ENCODE data around the gene ZIM2.

ZIM2 gene

DNA sequence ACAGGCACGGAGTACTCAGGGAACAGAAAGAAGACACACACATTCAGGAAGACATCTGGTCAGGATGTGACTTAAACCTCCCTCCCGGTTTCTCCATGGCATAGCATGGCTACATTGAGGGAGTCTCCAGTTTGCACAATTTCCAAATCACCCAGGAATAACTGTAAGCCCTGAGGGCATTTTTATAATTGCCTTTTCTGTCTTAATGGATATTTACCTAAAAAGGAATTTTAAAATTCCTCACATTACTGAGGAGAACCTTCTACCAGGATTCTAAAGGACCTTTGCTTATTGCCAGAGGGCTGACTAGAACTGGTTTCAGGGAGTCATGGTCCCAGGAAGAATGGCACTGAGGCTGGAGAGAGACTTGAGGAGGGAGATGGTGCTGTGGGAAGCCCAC lies 21.4 kb downstream of the ZIM2 start:
- no peaks in the 10 kb centered on the region for H3K36me3 ChIP-seq (ENCODE audit: control insufficient read depth, insufficient read depth, low read length)
- H3K4me1 ChIP-seq (ENCODE audit: control insufficient read depth, insufficient read depth, low read length) = no peaks in the 10 kb centered on the region
- H3K9ac ChIP-seq (ENCODE audit: low read length) = no peak overlapping the region
- H3K27me3 ChIP-seq (ENCODE audit: control insufficient read depth, insufficient read depth, low read length) = no peaks in the 10 kb centered on the region
- no peak overlapping the region for H3K27ac ChIP-seq (ENCODE audit: low read depth, low read length)
- no peak overlapping the region for H3K4me3 ChIP-seq (ENCODE audit: low read length)

DNA sequence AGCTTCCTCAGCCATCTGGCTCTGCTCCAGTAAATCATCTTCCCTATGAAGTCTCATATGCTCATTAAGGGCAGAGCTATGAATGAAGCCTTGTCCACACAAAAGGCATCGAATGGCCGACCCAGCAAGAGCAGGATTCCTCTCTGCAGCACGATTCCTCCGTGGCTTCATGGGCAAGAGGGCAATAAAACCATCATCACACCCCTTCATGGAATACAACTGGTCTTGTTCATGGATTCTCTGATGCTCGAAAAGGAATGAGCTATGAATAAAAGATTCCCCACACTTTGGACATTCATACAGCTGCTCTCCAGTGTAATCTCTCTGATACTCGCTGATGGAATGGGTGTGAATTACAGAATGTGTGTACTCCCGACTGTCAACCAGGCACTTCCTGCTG lies 25.9 kb downstream of the ZIM2 start:
- H3K36me3 ChIP-seq (ENCODE audit: control insufficient read depth, insufficient read depth, low read length) = no peaks in the 10 kb centered on the region
- H3K4me1 ChIP-seq (ENCODE audit: control insufficient read depth, insufficient read depth, low read length) = no peaks in the 10 kb centered on the region
- no peak overlapping the region for H3K27ac ChIP-seq (ENCODE audit: low read depth, low read length)
- H3K4me3 ChIP-seq (ENCODE audit: low read length) = no peak overlapping the region
- no peak overlapping the region for H3K9ac ChIP-seq (ENCODE audit: low read length)
- H3K27me3 ChIP-seq (ENCODE audit: control insufficient read depth, insufficient read depth, low read length) = no peaks in the 10 kb centered on the region

DNA sequence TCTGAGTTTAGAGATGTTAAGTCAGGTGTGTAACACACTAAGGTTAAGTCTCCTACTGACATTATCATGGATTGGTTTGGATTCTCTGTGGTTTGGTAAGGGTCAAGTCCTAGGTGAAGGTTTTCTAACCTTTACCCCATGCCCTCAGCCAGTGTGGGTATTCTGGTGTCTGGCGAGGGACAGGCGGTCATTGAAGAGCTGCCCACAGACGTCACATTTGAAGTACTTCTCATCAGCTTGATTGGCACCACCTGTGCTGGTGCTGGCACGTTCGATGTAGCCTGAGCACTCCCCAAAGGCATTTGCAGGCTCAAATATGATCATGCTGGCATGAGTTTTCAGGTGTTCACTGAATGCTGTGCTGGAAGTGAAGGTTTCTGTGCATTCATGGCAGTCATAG lies 27.0 kb downstream of the ZIM2 start:
- no peaks in the 10 kb centered on the region for H3K27me3 ChIP-seq (ENCODE audit: control insufficient read depth, insufficient read depth, low read length)
- H3K4me3 ChIP-seq (ENCODE audit: low read length) = no peak overlapping the region
- no peak overlapping the region for H3K9ac ChIP-seq (ENCODE audit: low read length)
- no peaks in the 10 kb centered on the region for H3K4me1 ChIP-seq (ENCODE audit: control insufficient read depth, insufficient read depth, low read length)
- no peak overlapping the region for H3K27ac ChIP-seq (ENCODE audit: low read depth, low read length)
- no peaks in the 10 kb centered on the region for H3K36me3 ChIP-seq (ENCODE audit: control insufficient read depth, insufficient read depth, low read length)

DNA sequence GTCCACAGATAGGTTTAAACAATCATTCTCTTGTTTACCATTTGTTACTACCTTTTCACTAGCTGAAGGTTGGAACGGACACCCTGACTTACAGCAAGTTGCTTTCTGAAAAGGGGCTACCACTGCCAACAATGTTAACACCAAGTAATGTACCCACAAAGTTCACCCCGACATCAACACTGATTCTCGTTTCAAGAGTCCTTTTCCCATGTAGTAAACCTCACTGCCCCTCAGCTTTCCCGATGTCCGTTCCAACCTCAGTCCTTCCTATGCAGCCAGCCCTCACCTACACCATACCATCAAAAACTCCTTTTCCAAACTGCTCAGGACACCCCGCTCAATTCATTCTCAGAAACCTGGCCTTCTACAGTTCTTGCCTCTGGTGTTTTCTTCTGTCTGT lies 29.0 kb downstream of the ZIM2 start:
- Histone ChIP-seq H3K36me3 (ENCODE audit: control insufficient read depth, insufficient read depth, low read length) (no peaks in the 10 kb centered on the region), H3K27ac (ENCODE audit: low read depth, low read length) (no peak overlapping the region), H3K4me1 (ENCODE audit: control insufficient read depth, insufficient read depth, low read length) (no peaks in the 10 kb centered on the region), H3K9ac (ENCODE audit: low read length) (no peak overlapping the region), H3K4me3 (ENCODE audit: low read length) (no peak overlapping the region), H3K27me3 (ENCODE audit: control insufficient read depth, insufficient read depth, low read length) (no peaks in the 10 kb centered on the region)

DNA sequence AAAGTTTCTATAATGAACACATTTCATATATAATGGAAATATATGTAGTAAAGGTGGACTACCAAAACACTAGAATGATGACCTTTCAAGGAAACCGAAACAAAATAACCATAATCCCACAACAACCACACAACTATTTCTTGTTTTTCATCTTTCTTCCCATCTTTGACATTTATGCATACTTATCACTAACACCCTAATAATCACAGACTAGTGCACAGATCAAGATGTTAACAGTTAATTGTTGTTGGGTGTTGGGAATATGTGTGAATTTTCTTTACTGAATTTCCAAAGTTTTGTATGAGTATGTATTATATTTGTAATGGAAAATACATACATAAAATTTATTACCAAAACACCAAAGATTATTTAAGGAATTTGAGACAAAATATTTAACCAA lies 30.3 kb downstream of the ZIM2 start:
- Histone ChIP-seq H3K36me3 (ENCODE audit: control insufficient read depth, insufficient read depth, low read length) (no peaks in the 10 kb centered on the region), H3K9ac (ENCODE audit: low read length) (no peak overlapping the region), H3K27me3 (ENCODE audit: control insufficient read depth, insufficient read depth, low read length) (no peaks in the 10 kb centered on the region), H3K27ac (ENCODE audit: low read depth, low read length) (no peak overlapping the region), H3K4me1 (ENCODE audit: control insufficient read depth, insufficient read depth, low read length) (no peaks in the 10 kb centered on the region), H3K4me3 (ENCODE audit: low read length) (no peak overlapping the region)

DNA sequence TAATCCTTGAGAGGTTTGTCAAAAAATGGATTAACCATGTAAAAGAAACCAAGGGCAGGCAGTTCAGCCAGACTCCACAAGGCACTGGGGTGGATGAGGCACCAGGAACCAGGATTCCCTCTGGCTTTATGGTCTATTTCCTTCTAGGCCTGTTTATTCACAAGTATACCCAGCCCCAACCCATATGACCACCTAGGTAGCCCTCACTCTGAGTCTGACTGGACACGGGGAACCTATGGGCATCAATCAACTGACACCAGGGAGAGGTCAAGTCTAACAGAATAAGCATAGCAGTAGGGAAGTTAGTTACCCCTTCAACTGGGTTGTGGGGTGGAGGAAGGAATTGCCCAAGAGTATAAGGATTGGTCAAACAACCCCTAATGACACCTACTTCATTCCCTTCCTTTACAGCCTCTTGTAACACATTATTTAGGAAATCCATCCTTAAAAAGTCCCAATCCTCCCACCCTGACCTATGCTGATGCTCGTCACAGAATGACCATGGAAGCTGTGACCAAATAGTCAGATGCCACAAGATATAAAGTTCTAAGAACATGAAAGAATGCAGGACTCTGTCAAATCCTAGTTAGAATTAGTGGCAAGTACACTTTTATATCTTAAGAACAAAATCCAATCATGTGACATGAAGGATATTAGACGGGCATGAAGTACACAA lies 31.7 kb downstream of the ZIM2 start:
- H3K4me1 ChIP-seq (ENCODE audit: control insufficient read depth, insufficient read depth, low read length) = no peaks in the 10 kb centered on the region
- H3K4me3 ChIP-seq (ENCODE audit: low read length) = no peak overlapping the region
- no peak overlapping the region for H3K9ac ChIP-seq (ENCODE audit: low read length)
- H3K27me3 ChIP-seq (ENCODE audit: control insufficient read depth, insufficient read depth, low read length) = no peaks in the 10 kb centered on the region
- no peaks in the 10 kb centered on the region for H3K36me3 ChIP-seq (ENCODE audit: control insufficient read depth, insufficient read depth, low read length)
- H3K27ac ChIP-seq (ENCODE audit: low read depth, low read length) = no peak overlapping the region

DNA sequence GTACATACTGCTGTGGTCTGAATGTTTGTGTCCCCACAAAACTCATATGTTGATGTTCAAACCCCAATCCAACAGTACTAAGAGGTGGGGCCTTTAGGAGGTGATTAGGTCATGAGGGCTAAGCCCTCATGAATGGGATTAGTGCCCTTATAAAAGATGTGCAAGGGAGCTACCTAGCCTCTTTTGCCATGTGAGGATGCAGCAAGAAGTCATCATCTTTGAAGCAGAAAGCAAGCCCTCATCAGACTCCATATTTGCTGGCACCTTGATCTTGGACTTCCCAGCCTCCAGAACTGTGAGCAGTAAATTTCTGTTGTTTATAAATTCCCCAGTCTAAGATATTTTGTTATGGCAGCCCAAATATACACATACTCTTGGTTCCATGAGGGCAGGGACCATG lies 33.9 kb downstream of the ZIM2 start:
- H3K4me3 ChIP-seq (ENCODE audit: low read length) = no peak overlapping the region
- H3K9ac ChIP-seq (ENCODE audit: low read length) = no peak overlapping the region
- H3K36me3 ChIP-seq (ENCODE audit: control insufficient read depth, insufficient read depth, low read length) = no peaks in the 10 kb centered on the region
- H3K4me1 ChIP-seq (ENCODE audit: control insufficient read depth, insufficient read depth, low read length) = no peaks in the 10 kb centered on the region
- no peaks in the 10 kb centered on the region for H3K27me3 ChIP-seq (ENCODE audit: control insufficient read depth, insufficient read depth, low read length)
- no peak overlapping the region for H3K27ac ChIP-seq (ENCODE audit: low read depth, low read length)

DNA sequence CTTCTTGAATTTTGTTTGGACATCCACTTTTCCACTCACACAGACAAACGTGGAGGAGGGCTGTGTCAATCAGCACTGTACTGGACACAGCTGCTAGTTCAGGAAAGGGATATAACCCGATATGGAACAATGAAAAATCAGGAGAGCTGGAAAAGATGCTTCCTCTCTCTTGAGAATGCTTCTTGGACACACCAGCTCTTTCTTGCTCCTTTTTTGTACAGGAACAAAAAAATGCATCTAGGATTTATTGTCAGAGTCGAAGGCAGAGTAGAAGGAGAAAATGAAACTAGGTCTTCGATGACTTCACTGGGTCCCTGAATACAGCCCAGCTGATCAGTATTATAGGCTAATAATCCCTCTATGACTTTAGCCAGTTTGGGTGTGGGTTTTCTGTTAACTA lies 62.2 kb downstream of the ZIM2 start:
- Histone ChIP-seq H3K4me1 (ENCODE audit: control insufficient read depth, insufficient read depth, low read length) (no peaks in the 10 kb centered on the region), H3K9ac (ENCODE audit: low read length) (no peak overlapping the region), H3K27me3 (ENCODE audit: control insufficient read depth, insufficient read depth, low read length) (no peaks in the 10 kb centered on the region), H3K36me3 (ENCODE audit: control insufficient read depth, insufficient read depth, low read length) (no peaks in the 10 kb centered on the region), H3K27ac (ENCODE audit: low read depth, low read length) (no peak overlapping the region), H3K4me3 (ENCODE audit: low read length) (no peak overlapping the region)

DNA sequence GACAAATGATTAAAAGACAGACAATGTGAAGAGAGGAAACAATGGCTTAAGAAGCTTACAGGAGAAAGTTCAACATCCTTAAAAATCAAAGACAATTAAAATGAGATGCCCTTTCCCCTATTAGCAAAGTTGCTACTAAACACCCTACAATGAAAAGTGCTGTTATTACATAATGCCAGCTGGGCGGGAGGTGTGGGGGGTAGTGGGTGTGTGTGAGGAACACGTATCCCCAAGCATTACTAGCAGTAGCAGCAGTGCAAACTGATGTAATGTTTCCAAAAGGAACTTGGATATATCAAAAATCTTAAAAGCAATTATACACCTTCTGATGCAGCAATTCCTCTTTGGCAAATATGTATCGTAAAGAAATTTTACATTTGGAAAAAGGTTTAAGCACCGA lies 70.9 kb downstream of the ZIM2 start:
- H3K9ac ChIP-seq (ENCODE audit: low read length) = no peak overlapping the region
- no peaks in the 10 kb centered on the region for H3K36me3 ChIP-seq (ENCODE audit: control insufficient read depth, insufficient read depth, low read length)
- H3K27ac ChIP-seq (ENCODE audit: low read depth, low read length) = no peak overlapping the region
- H3K4me3 ChIP-seq (ENCODE audit: low read length) = no peak overlapping the region
- peaks cover 3% of the 10 kb centered on the region for H3K4me1 ChIP-seq (ENCODE audit: control insufficient read depth, insufficient read depth, low read length)
- no peaks in the 10 kb centered on the region for H3K27me3 ChIP-seq (ENCODE audit: control insufficient read depth, insufficient read depth, low read length)

DNA sequence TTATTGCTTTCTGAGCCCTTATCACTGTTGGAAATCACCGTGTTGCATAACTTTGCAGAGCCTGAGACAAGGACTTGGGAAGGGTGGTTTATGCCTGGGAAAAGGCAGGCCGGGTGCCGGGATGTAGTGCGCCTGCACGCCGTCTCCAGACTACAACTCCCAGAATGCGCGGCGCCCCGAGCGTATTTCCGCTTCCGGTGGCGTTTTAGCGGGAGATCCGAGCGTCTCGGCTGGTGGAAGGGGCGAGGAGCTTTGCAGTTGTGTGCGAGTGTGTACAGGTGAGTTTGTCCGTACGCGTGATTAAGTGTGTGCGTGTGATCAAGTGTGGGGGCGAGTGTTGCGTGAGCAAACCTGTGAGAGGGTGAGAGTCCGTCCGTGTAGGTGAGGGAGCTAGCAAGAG lies 75.4 kb downstream of the ZIM2 start:
- H3K4me1 ChIP-seq (ENCODE audit: control insufficient read depth, insufficient read depth, low read length) = peaks cover 3% of the 10 kb centered on the region
- H3K4me3 ChIP-seq (ENCODE audit: low read length) = peak overlapping the region; percentile 80
- H3K27me3 ChIP-seq (ENCODE audit: control insufficient read depth, insufficient read depth, low read length) = no peaks in the 10 kb centered on the region
- H3K27ac ChIP-seq (ENCODE audit: low read depth, low read length) = no peak overlapping the region
- no peak overlapping the region for H3K9ac ChIP-seq (ENCODE audit: low read length)
- no peaks in the 10 kb centered on the region for H3K36me3 ChIP-seq (ENCODE audit: control insufficient read depth, insufficient read depth, low read length)

DNA sequence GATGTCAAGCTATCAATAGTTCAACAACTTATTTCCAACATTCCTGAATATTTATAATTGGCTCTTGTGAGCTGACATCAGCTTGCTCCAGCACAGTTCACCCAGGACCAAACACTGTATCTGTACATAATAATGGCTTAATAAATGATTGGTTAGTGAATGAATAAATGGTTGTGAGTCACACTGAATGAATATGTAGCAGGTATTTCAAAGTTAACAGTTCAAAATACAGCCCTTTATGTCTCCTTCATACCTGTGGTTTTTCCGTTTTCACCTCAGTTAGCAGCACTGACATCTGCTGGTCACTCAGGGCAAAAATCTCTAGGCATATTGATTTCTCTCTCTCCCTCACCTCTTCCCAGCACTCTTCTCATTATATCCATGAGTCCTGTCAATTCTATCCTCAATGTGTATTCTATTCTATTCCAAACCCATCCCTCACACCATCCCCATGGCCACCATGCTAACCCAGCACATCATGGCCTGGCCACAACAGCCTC lies 76.3 kb downstream of the ZIM2 start:
- Histone ChIP-seq H3K4me1 (ENCODE audit: control insufficient read depth, insufficient read depth, low read length) (peaks cover 3% of the 10 kb centered on the region), H3K9ac (ENCODE audit: low read length) (no peak overlapping the region)

DNA sequence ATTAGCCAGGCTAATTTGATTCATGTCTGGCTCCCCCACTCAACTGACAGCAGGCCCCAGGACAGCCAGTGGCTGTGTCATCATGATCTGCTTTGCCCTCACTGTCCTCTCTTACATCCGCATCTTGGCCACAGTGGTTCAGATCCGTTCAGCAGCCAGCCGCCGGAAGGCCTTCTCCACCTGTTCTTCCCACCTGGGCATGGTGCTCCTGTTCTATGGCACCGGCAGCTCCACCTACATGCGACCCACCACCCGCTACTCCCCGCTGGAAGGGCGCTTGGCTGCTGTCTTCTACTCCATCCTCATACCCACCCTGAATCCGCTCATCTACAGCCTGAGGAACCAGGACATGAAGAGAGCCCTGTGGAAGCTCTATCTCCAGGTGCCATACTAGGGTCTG lies 79.7 kb downstream of the ZIM2 start:
- Histone ChIP-seq H3K27me3 (ENCODE audit: control insufficient read depth, insufficient read depth, low read length) (no peaks in the 10 kb centered on the region), H3K4me1 (ENCODE audit: control insufficient read depth, insufficient read depth, low read length) (peaks cover 3% of the 10 kb centered on the region), H3K4me3 (ENCODE audit: low read length) (no peak overlapping the region), H3K36me3 (ENCODE audit: control insufficient read depth, insufficient read depth, low read length) (no peaks in the 10 kb centered on the region), H3K9ac (ENCODE audit: low read length) (no peak overlapping the region), H3K27ac (ENCODE audit: low read depth, low read length) (no peak overlapping the region)

More for the DNA sequence above, 76.3 kb downstream of the ZIM2 start:
- Histone ChIP-seq H3K4me3 (ENCODE audit: low read length) (no peak overlapping the region), H3K36me3 (ENCODE audit: control insufficient read depth, insufficient read depth, low read length) (no peaks in the 10 kb centered on the region), H3K27me3 (ENCODE audit: control insufficient read depth, insufficient read depth, low read length) (no peaks in the 10 kb centered on the region), H3K27ac (ENCODE audit: low read depth, low read length) (no peak overlapping the region)

DNA sequence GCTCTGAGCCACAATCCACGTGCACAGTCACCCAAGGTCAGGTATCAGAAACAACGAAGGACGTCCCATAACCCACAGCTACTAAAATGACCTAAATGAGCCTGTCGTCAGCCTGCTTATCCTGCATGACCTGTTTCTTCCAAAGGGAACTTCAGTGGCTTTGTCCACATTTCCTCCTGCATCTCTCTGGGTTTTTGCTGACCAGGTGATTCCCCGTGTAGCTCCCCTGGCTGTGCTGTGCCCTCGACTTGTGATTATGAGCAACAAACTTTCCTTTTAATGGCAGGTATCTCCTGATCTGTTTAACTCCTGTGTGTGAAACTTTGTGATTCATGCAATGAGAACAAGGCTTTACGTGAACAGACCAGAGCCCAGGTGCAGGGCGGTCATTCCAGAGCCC lies 81.0 kb downstream of the ZIM2 start:
- Histone ChIP-seq H3K27ac (ENCODE audit: low read depth, low read length) (no peak overlapping the region), H3K4me1 (ENCODE audit: control insufficient read depth, insufficient read depth, low read length) (no peaks in the 10 kb centered on the region), H3K36me3 (ENCODE audit: control insufficient read depth, insufficient read depth, low read length) (no peaks in the 10 kb centered on the region), H3K9ac (ENCODE audit: low read length) (no peak overlapping the region), H3K4me3 (ENCODE audit: low read length) (no peak overlapping the region), H3K27me3 (ENCODE audit: control insufficient read depth, insufficient read depth, low read length) (no peaks in the 10 kb centered on the region)
